Stimulated activated naive B cell treated with anti-CD40 and anti-IgM and Interleukin-4, amounts not matched to agents 10 μg/mL and 1 μg/mL and 100 μg/mL, for 72 hours (primary cell): ENCODE data around the gene NRBP1.

Source experiments
- ATAC-seq, 2 donors: fragments of 150-1000 bp; cut with Tn5 transposase; replicated peaks; 2 replicates each; pipeline ENCODE4 v1.10.0; 2021; ENCODE audit warnings: moderate library complexity in 1 of 2
- DNase-seq: peaks from one replicate; pipeline ENCODE4 v3.0.0; 2021
- H3K27ac Mint-ChIP-seq: one replicate; pipeline ENCODE4 v1.8.0; 2022; ENCODE audit warnings: mild to moderate bottlenecking, mixed read lengths
- H3K27me3 Mint-ChIP-seq, 2 donors: one replicate each; pipeline ENCODE4 v1.8.0; 2022; ENCODE audit warnings: mixed read lengths in 2 of 2
- H3K36me3 Mint-ChIP-seq, 2 donors: one replicate each; pipeline ENCODE4 v1.8.0; 2022; ENCODE audit warnings: mixed read lengths in 2 of 2, mild to moderate bottlenecking in 1 of 2
- H3K4me1 Mint-ChIP-seq, 2 donors: one replicate each; pipeline ENCODE4 v1.8.0; 2022; ENCODE audit warnings: mixed read lengths in 2 of 2, mild to moderate bottlenecking in 1 of 2
- H3K4me3 Mint-ChIP-seq, 2 donors: one replicate each; pipeline ENCODE4 v1.8.0; 2022; ENCODE audit warnings: mild to moderate bottlenecking in 2 of 2, mixed read lengths in 2 of 2, moderate library complexity in 1 of 2
- H3K9me3 Mint-ChIP-seq, 2 donors: one replicate each; pipeline ENCODE4 v1.8.0; 2022; ENCODE audit warnings: mixed read lengths in 2 of 2, mild to moderate bottlenecking in 1 of 2

Gene NRBP1

DNA sequence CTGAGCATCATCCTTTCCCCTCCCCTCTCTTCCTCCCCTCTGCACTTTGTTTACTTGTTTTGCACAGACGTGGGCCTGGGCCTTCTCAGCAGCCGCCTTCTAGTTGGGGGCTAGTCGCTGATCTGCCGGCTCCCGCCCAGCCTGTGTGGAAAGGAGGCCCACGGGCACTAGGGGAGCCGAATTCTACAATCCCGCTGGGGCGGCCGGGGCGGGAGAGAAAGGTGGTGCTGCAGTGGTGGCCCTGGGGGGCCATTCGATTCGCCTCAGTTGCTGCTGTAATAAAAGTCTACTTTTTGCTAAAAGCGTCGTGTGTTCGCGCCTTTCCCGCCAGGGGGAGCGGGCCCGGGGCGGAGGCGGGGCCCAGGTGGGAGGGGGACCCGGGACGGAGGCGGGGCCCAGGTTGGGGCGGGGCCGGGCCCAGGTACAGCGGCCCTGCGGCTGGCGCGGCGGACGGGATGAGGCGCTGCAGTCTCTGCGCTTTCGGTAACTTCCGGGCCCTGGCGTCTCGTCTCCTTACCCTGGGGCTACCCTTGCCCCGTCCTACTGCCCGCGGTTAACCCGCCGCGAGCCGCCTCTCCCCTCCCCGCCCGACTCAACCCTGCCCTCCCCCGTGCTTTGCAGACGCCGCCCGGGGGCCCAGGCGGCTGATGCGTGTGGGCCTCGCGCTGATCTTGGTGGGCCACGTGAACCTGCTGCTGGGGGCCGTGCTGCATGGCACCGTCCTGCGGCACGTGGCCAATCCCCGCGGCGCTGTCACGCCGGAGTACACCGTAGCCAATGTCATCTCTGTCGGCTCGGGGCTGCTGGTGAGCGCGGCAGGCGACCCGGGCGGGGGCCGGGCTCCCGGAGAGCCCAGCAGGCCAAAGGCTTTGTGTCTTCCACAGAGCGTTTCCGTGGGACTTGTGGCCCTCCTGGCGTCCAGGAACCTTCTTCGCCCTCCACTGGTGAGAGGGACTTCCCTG lies 13.8 kb downstream of the NRBP1 start, which contains the start of gene KRTCAP3:
TSS of gene KRTCAP3 (plus strand) at position 424 of the 962 bp plus-strand sequence. CDS start at position 456, 32 bp downstream.
- peak within 1 kb of the TSS; percentile 26 to 54 for H3K4me3 Mint-ChIP-seq
- H3K36me3 Mint-ChIP-seq: peaks cover 38 to 55% of the 10 kb centered on the region in 2 donors
- H3K27ac Mint-ChIP-seq: peak within 1 kb of the TSS; percentile 60
- H3K4me1 Mint-ChIP-seq: peaks cover 1 to 15% of the 10 kb centered on the region in 2 donors
- DNase-seq (no peak), ATAC-seq (peak in 1 of 2 donors; percentile 70)
- H3K9me3 Mint-ChIP-seq: no peaks in the 10 kb centered on the region
- H3K27me3 Mint-ChIP-seq: no peaks in the 10 kb centered on the region

DNA sequence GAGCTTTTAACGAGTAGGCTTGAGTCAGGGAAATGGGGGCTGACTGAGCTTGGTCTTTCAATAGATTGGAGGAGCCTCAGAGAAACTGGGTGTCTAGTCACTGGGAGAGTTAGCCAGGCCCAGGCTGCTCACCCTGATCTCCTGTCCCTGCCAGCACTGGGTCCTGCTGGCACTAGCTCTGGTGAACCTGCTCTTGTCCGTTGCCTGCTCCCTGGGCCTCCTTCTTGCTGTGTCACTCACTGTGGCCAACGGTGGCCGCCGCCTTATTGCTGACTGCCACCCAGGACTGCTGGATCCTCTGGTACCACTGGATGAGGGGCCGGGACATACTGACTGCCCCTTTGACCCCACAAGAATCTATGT lies 14.5 kb downstream of the NRBP1 start:
- DNase-seq: no peak
- H3K27ac Mint-ChIP-seq: peak overlapping the region; percentile 60

DNA sequence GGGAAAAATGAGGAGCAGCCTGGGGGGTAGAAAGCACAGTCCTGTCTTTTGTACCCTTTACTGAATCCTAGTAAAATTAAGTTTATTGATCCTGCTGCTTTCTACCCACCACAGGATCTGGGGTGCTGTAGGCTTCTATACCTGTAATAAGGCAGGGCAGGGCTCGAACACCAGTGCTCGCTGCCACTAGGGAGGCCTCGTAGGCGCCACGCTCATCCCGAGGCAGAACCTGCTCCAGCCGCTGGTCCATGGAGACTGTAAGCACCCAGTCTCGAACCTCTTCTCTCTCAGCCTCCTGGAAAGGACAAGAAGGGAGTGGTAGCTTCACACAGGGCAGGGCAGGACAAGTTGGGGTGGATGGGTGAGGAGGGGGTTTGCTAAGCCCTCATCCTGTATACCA lies 16.7 kb downstream of the NRBP1 start:
- DNase-seq (no peak), ATAC-seq (no peak)
- Mint-ChIP-seq H3K27me3 (no peaks in the 10 kb centered on the region), H3K9me3 (no peaks in the 10 kb centered on the region), H3K4me3 (no peak overlapping the region), H3K36me3 (peaks cover 34 to 57% of the 10 kb centered on the region in 2 donors), H3K4me1 (peaks cover 1 to 15% of the 10 kb centered on the region in 2 donors), H3K27ac (no peak overlapping the region)

More for the DNA sequence above, 14.5 kb downstream of the NRBP1 start:
- ATAC-seq: peak in 1 of 2 donors; percentile 31
- H3K4me1 Mint-ChIP-seq: peaks cover 1 to 15% of the 10 kb centered on the region in 2 donors
- peaks cover 40 to 57% of the 10 kb centered on the region in 2 donors for H3K36me3 Mint-ChIP-seq
- no peak overlapping the region for H3K4me3 Mint-ChIP-seq
- no peaks in the 10 kb centered on the region for H3K27me3 Mint-ChIP-seq
- no peaks in the 10 kb centered on the region for H3K9me3 Mint-ChIP-seq

GRCh38 chr2:27445615-27446014 lies 17.2 kb downstream of the NRBP1 start:
- Mint-ChIP-seq H3K4me1 (peaks cover 1 to 15% of the 10 kb centered on the region in 2 donors), H3K27me3 (no peaks in the 10 kb centered on the region), H3K4me3 (no peak overlapping the region), H3K27ac (peak overlapping the region; percentile 63), H3K36me3 (peaks cover 32 to 53% of the 10 kb centered on the region in 2 donors), H3K9me3 (no peaks in the 10 kb centered on the region)
- no peak for ATAC-seq
- DNase-seq: no peak

- Mint-ChIP-seq H3K4me1 (peaks cover 1 to 15% of the 10 kb centered on the region in 2 donors), H3K9me3 (no peaks in the 10 kb centered on the region), H3K27me3 (no peaks in the 10 kb centered on the region), H3K36me3 (peaks cover 29 to 50% of the 10 kb centered on the region in 2 donors), H3K27ac (no peak overlapping the region), H3K4me3 (no peak overlapping the region)
- DNase-seq: no peak
- no peak for ATAC-seq
These were observed 17.6 kb downstream of the NRBP1 start for GRCh38 chr2:27446057-27446456.

- peaks cover 0 to under 1% of the 10 kb centered on the region in 2 donors for H3K4me1 Mint-ChIP-seq
- DNase-seq (no peak), ATAC-seq (no peak)
- H3K4me3 Mint-ChIP-seq: no peak overlapping the region
- H3K36me3 Mint-ChIP-seq: peaks cover 19 to 45% of the 10 kb centered on the region in 2 donors
- no peaks in the 10 kb centered on the region for H3K27me3 Mint-ChIP-seq
- H3K9me3 Mint-ChIP-seq: no peaks in the 10 kb centered on the region
- no peak overlapping the region for H3K27ac Mint-ChIP-seq
These were observed 19.9 kb downstream of the NRBP1 start for GRCh38 chr2:27448381-27448780.

- peaks cover 25 to 47% of the 10 kb centered on the region in 2 donors for H3K36me3 Mint-ChIP-seq
- no peak for DNase-seq
- H3K9me3 Mint-ChIP-seq: no peaks in the 10 kb centered on the region
- no peak overlapping the region for H3K27ac Mint-ChIP-seq
- H3K4me1 Mint-ChIP-seq: no peaks in the 10 kb centered on the region
- no peak overlapping the region for H3K4me3 Mint-ChIP-seq
- no peaks in the 10 kb centered on the region for H3K27me3 Mint-ChIP-seq
- no peak for ATAC-seq
These were observed 22.7 kb downstream of the NRBP1 start for GRCh38 chr2:27451095-27451494.

- H3K9me3 Mint-ChIP-seq: no peaks in the 10 kb centered on the region
- no peaks in the 10 kb centered on the region for H3K27me3 Mint-ChIP-seq
- no peaks in the 10 kb centered on the region for H3K4me1 Mint-ChIP-seq
- no peak for DNase-seq
- no peak for ATAC-seq
- no peak overlapping the region for H3K27ac Mint-ChIP-seq
- H3K36me3 Mint-ChIP-seq: peaks cover 23 to 52% of the 10 kb centered on the region in 2 donors
- H3K4me3 Mint-ChIP-seq: no peak overlapping the region
These were observed 25.5 kb downstream of the NRBP1 start for GRCh38 chr2:27453968-27454367.

DNA sequence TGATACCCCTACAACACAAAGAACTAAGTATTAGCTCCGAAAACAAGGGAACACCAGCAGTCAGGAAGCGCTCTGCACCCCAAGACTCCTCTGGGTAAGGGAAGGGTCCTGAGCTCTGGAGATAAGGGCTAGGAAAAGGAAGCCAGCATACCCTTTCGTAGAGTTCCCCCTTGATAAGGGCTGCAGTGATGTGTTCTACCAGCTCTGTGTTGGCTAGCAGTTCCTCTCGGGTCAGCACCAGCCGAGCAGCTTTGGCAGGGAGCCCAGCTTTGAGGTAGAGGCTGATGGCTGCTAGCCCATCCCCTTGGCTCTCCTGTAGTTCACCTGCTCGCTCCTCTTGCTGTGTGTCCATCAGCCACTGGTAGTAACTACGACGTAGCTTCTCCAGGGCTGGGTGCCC lies 32.7 kb downstream of the NRBP1 start:
- no peak overlapping the region for H3K4me3 Mint-ChIP-seq
- ATAC-seq (no peak), DNase-seq (no peak)
- no peaks in the 10 kb centered on the region for H3K27me3 Mint-ChIP-seq
- H3K27ac Mint-ChIP-seq: no peak overlapping the region
- H3K9me3 Mint-ChIP-seq: no peaks in the 10 kb centered on the region
- no peaks in the 10 kb centered on the region for H3K4me1 Mint-ChIP-seq
- peaks cover 6 to 48% of the 10 kb centered on the region in 2 donors for H3K36me3 Mint-ChIP-seq

DNA sequence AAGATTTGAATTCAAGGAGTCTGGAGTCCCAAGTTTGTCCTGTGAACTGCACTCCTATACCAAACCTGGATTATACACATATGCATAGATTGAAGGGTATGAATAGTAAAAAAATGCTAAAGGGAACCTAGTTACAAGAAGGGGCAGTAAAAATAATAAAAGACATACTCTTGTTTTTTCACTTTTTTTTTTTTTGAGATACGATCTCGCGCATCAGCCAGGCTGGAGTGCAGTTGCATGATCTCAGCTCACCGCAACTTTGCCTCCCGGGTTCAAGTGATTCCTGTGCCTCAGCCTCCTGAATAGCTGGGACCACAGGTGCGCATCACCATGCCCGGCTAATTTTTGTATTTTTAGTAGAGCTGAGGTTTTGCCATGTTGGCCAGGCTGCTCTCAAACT lies 36.0 kb downstream of the NRBP1 start:
- Mint-ChIP-seq H3K4me1 (no peaks in the 10 kb centered on the region), H3K9me3 (no peaks in the 10 kb centered on the region), H3K27ac (no peak overlapping the region), H3K4me3 (no peak overlapping the region), H3K27me3 (no peaks in the 10 kb centered on the region), H3K36me3 (peaks cover 0 to 28% of the 10 kb centered on the region in 2 donors)
- DNase-seq (no peak), ATAC-seq (no peak)

- Mint-ChIP-seq H3K4me1 (no peaks in the 10 kb centered on the region), H3K4me3 (no peak overlapping the region), H3K9me3 (no peaks in the 10 kb centered on the region), H3K36me3 (peaks cover 15 to 19% of the 10 kb centered on the region in 2 donors), H3K27ac (peak overlapping the region; percentile 65), H3K27me3 (no peaks in the 10 kb centered on the region)
- no peak for DNase-seq
- ATAC-seq: no peak
These were observed 43.5 kb downstream of the NRBP1 start for GRCh38 chr2:27471961-27472360.

DNA sequence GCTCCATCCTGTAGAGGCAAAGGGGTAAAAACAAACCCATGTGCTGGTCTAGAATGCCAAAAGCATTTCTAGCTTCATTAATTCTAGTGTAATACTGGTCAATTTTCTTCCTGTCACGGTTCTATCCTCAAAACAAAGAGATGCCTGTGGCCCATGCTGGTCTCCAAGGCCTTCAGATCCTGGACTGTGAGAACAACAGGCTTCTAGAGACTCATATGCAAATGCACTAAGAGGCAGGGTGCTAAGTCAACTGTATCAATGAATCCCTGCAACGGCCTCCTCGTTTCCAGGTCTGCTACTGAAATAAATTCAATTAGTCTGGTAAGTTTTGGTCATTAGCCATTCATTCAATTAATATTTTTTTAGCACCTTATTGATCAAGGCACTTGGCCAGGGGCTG lies 57.1 kb downstream of the NRBP1 start:
- Mint-ChIP-seq H3K9me3 (no peaks in the 10 kb centered on the region), H3K36me3 (peaks cover 12 to 29% of the 10 kb centered on the region in 2 donors), H3K27ac (no peak overlapping the region), H3K4me1 (peaks cover 6 to 24% of the 10 kb centered on the region in 2 donors), H3K4me3 (no peak overlapping the region), H3K27me3 (no peaks in the 10 kb centered on the region)
- ATAC-seq (no peak), DNase-seq (no peak)

GRCh38 chr2:27489118-27489497 lies 60.7 kb downstream of the NRBP1 start:
- Mint-ChIP-seq H3K36me3 (peaks cover 1 to 5% of the 10 kb centered on the region in 2 donors), H3K4me3 (peak overlapping the region; percentile 94), H3K27me3 (peaks cover 15 to 17% of the 10 kb centered on the region in 2 donors), H3K27ac (peak overlapping the region; percentile 95), H3K9me3 (no peaks in the 10 kb centered on the region), H3K4me1 (peaks cover 3 to 20% of the 10 kb centered on the region in 2 donors)
- DNase-seq (no peak), ATAC-seq (peak in 1 of 2 donors; percentile 3)

GRCh38 chr2:27489498-27490397 lies 61.3 kb downstream of the NRBP1 start, which contains the start of gene IFT172:
Gene IFT172 (minus strand): TSS chr2:27489743. CDS start chr2:27489653, 90 bp downstream.
- peak within 1 kb of the TSS; percentile 94 for H3K4me3 Mint-ChIP-seq
- DNase-seq (peak; percentile 98), ATAC-seq (peak; percentile 92 to 95)
- peaks cover 1 to 4% of the 10 kb centered on the region in 2 donors for H3K36me3 Mint-ChIP-seq
- peaks cover 3 to 26% of the 10 kb centered on the region in 2 donors for H3K4me1 Mint-ChIP-seq
- H3K27ac Mint-ChIP-seq: peak within 1 kb of the TSS; percentile 95
- H3K9me3 Mint-ChIP-seq: no peaks in the 10 kb centered on the region
- H3K27me3 Mint-ChIP-seq: peaks cover 20 to 23% of the 10 kb centered on the region in 2 donors
